HCT116 (cell line): ENCODE data around the gene CREBL2. TPM values are rescaled to one million over a fixed set of nuclear protein-coding genes. Genes with fewer than 3 reads are reported as not detected.
A peak's percentile ranks its signal among the peaks of the same experiment; 100 is the strongest.

ENCODE experiments used
- ATAC-seq: fragments of 200-7000 bp; cut with Tn5 transposase; 2 replicates; pipeline ENCODE4 v1.9.1; 2020; ENCODE audit warnings: mild to moderate bottlenecking, moderate library complexity
- BruUV-seq: library from RNA; stranded (reverse); fragments of 400-500 nt; replicated peaks from 2 replicates; lab custom pipeline; 2021; lab: Mats Ljungman, UMichigan
- CTCF ChIA-PET: fragments of 300-600 bp; sonication (Branson Sonifier 250); formaldehyde crosslinking; loops from one replicate; lab custom pipeline; 2021; ENCODE audit warnings: antibody characterized with exemption; lab: Charles Lee
- POLR2A ChIA-PET: fragments of 300-600, 350-600 bp; sonication (Branson Sonifier 250); formaldehyde crosslinking; loops from one replicate; lab custom pipeline; 2021; ENCODE audit warnings: antibody characterized with exemption; lab: Charles Lee
- RAD21 ChIA-PET, 2 experiments: fragments of 300-600 bp; sonication (Branson Sonifier 250); formaldehyde crosslinking; loops; one replicate each; lab custom pipeline; 2023; ENCODE audit warnings: low total read pairs in 2 of 2; ENCODE audit not compliant: uncharacterized antibody in 2 of 2, unreplicated experiment in 2 of 2, low non-redundant PET in 1 of 2; lab: Charles Lee
- DNase-seq: peaks from one replicate; pipeline ENCODE4 v3.0.0-alpha.2; 2010; ENCODE audit warnings: low read depth, low spot score
- H2AFZ ChIP-seq: fragments of 200-600 bp; shearing (Covaris generic), sonication (generic); 2 replicates; pipeline ENCODE4 v1.6.1; 2017; ENCODE audit warnings: low read depth, mixed run types, mixed read lengths, antibody characterized with exemption, low read length; ENCODE audit not compliant: poor library complexity, severe bottlenecking
- H3K27ac ChIP-seq: 2 replicates; pipeline ENCODE4 v1.5.1; 2012; ENCODE audit warnings: low read depth, low read length
- H3K27me3 ChIP-seq: fragments of 200-600 bp; sonication (generic); 2 replicates; pipeline ENCODE4 v1.6.1; 2016; ENCODE audit warnings: mixed run types, low read length, mixed read lengths; ENCODE audit not compliant: insufficient read depth
- H3K36me3 ChIP-seq, 2 experiments: fragments of 200-500 bp in 1 of 2; fragments of 200-600 bp in 1 of 2; sonication (Bioruptor generic) in 1 of 2; sonication (generic) in 1 of 2; 2 replicates each; pipeline versions ENCODE4 v1.5.1 to v1.6.1; 2014 to 2016; ENCODE audit warnings: low read length in 2 of 2, inconsistent platforms in 1 of 2, mixed read lengths in 1 of 2, mixed run types in 1 of 2; ENCODE audit not compliant: insufficient read depth in 2 of 2, control insufficient read depth in 1 of 2
- H3K4me1 ChIP-seq, 2 experiments: fragments of 200-600 bp in 1 of 2; sonication (generic) in 1 of 2; 2 replicates each; pipeline versions ENCODE4 v1.5.1 to v1.6.1; 2012 to 2017; ENCODE audit warnings: low read length in 2 of 2, inconsistent platforms in 1 of 2, mild to moderate bottlenecking in 1 of 2, mixed read lengths in 1 of 2, mixed run types in 1 of 2, moderate library complexity in 1 of 2; ENCODE audit not compliant: insufficient read depth in 2 of 2, control insufficient read depth in 1 of 2
- H3K4me2 ChIP-seq: fragments of 200-600 bp; sonication (generic); 2 replicates; pipeline ENCODE4 v1.6.1; 2017; ENCODE audit warnings: mixed run types, low read length, mixed read lengths
- H3K4me3 ChIP-seq, 2 experiments: fragments of 200-600 bp in 1 of 2; sonication (generic) in 1 of 2; replicated peaks in 1 of 2; 2 replicates each; pipeline ENCODE4 v1.5.1; 2011 to 2016; ENCODE audit warnings: low read length in 2 of 2, control low read depth in 1 of 2, low read depth in 1 of 2, mild to moderate bottlenecking in 1 of 2, mixed read lengths in 1 of 2, mixed run types in 1 of 2
- H3K79me2 ChIP-seq: fragments of 200-600 bp; sonication (generic); 2 replicates; pipeline ENCODE4 v1.6.1; 2017; ENCODE audit warnings: mild to moderate bottlenecking, mixed run types, low read length, moderate library complexity, mixed read lengths; ENCODE audit not compliant: insufficient read depth
- H3K9ac ChIP-seq: fragments of 200-600 bp; sonication (generic); 2 replicates; pipeline ENCODE4 v1.6.1; 2016; ENCODE audit warnings: low read length, mixed read lengths
- H3K9me2 ChIP-seq: fragments of 200-600 bp; sonication (generic), shearing (Covaris generic); 2 replicates; pipeline ENCODE4 v1.6.1; 2017; ENCODE audit warnings: mixed run types, mild to moderate bottlenecking, moderate library complexity; ENCODE audit not compliant: insufficient read depth
- H3K9me3 ChIP-seq, 2 experiments: fragments of 200-500 bp in 1 of 2; fragments of 200-600 bp in 1 of 2; sonication (Bioruptor generic) in 1 of 2; sonication (generic) in 1 of 2; 2 replicates each; pipeline ENCODE4 v1.6.1; 2014 to 2017; ENCODE audit warnings: low read length in 2 of 2, mixed read lengths in 2 of 2, inconsistent platforms in 1 of 2, low read depth in 1 of 2, mild to moderate bottlenecking in 1 of 2, mixed run types in 1 of 2, moderate library complexity in 1 of 2; ENCODE audit not compliant: control insufficient read depth in 1 of 2, insufficient read depth in 1 of 2
- H4K20me1 ChIP-seq: fragments of 200-600 bp; sonication (generic), shearing (Covaris generic); 2 replicates; pipeline ENCODE4 v1.6.1; 2017; ENCODE audit warnings: mixed run types, mild to moderate bottlenecking, moderate library complexity; ENCODE audit not compliant: insufficient read depth
- ATF3 ChIP-seq: IDR thresholded peaks from 2 replicates; pipeline ENCODE4 v1.6.1; 2012
- CTCF ChIP-seq, 3 experiments: fragments of 200-600 bp in 1 of 3; sonication (generic) in 1 of 3; IDR thresholded peaks in 2 of 3; conservative IDR thresholded peaks in 1 of 3; 2 replicates each; pipeline ENCODE4 v1.5.1; 2012 to 2017; ENCODE audit warnings: low read depth in 2 of 3, low read length in 2 of 3, antibody characterized with exemption in 1 of 3, borderline replicate concordance in 1 of 3, control low read depth in 1 of 3, mild to moderate bottlenecking in 1 of 3, mixed read lengths in 1 of 3, mixed run types in 1 of 3, moderate library complexity in 1 of 3; ENCODE audit not compliant: insufficient read depth in 1 of 3
- EGR1 ChIP-seq: IDR thresholded peaks from 2 replicates; pipeline ENCODE4 v1.6.1; 2012; ENCODE audit warnings: low read depth
- EZH2 ChIP-seq: fragments of 200-600 bp; sonication (generic); IDR thresholded peaks from 2 replicates; pipeline ENCODE4 v1.6.1; 2017; ENCODE audit warnings: antibody characterized with exemption, mixed run types
- EZH2phosphoT487 ChIP-seq: fragments of 200-600 bp; IDR thresholded peaks from 2 replicates; pipeline ENCODE4 v1.6.1; 2018; ENCODE audit warnings: antibody characterized with exemption, borderline replicate concordance
- FOSL1 ChIP-seq: IDR thresholded peaks from 2 replicates; pipeline ENCODE4 v1.6.1; 2012; ENCODE audit warnings: low read depth
- JUND ChIP-seq: IDR thresholded peaks from 2 replicates; pipeline ENCODE4 v1.6.1; 2012
- MAX ChIP-seq: IDR thresholded peaks from 2 replicates; pipeline ENCODE4 v1.6.1; 2012
- POLR2AphosphoS5 ChIP-seq: IDR thresholded peaks from 2 replicates; pipeline ENCODE4 v1.6.1; 2011; ENCODE audit warnings: mild to moderate bottlenecking, low read depth, low read length, moderate library complexity
- RAD21 ChIP-seq: IDR thresholded peaks from 2 replicates; pipeline ENCODE4 v1.6.1; 2012; ENCODE audit warnings: low read depth, mild to moderate bottlenecking
- REST ChIP-seq: IDR thresholded peaks from 2 replicates; pipeline ENCODE4 v1.6.1; 2012; ENCODE audit warnings: low read depth
- SIN3A ChIP-seq: IDR thresholded peaks from 2 replicates; pipeline ENCODE4 v1.6.1; 2012; ENCODE audit warnings: low read depth
- SP1 ChIP-seq: IDR thresholded peaks from 2 replicates; pipeline ENCODE4 v1.6.1; 2012; ENCODE audit warnings: low read depth
- intact Hi-C: fragments of 100-400 bp; cut with micrococcal nuclease; formaldehyde crosslinking; loops from 2 replicates; pipeline ENCODE4 v1.10.0; 2022
- total RNA-seq: library from RNA; stranded (reverse); gene quantifications from one replicate; pipeline ENCODE4 v1.2.1, GENCODE V29; 2021; ENCODE audit not compliant: unreplicated experiment

Gene CREBL2
- total RNA-seq, 1 experiment from 2014 or later = 11.3 TPM

GRCh38 chr12:12669020-12669419, 57.3 kb downstream of the CREBL2 start:
- RAD21 ChIA-PET = no interaction called here
- Histone ChIP-seq H3K27me3 (no peaks in the 10 kb centered on the region), H3K4me2 (no peak overlapping the region), H3K9me3 (no peaks in the 10 kb centered on the region)
- DNase-seq = no peak
- no peak for TF ChIP-seq SP1
- no peak for TF ChIP-seq SIN3A
- TF ChIP-seq ATF3 = no peak
- TF ChIP-seq RAD21 = no peak
- no peak for TF ChIP-seq EGR1
- no peak for TF ChIP-seq JUND
- TF ChIP-seq EZH2phosphoT487 = no peak
- no peak for TF ChIP-seq POLR2AphosphoS5
- TF ChIP-seq, all 23 proteins: peak for 0
- Histone ChIP-seq H3K9ac (no peak overlapping the region), H3K36me3 (no peaks in the 10 kb centered on the region), H2AFZ (no peak overlapping the region), H3K4me1 (peaks cover 2 to 18% of the 10 kb centered on the region in 2 experiments; a peak in 3 of 4 replicates), H3K9me2 (no peaks in the 10 kb centered on the region), H4K20me1 (no peaks in the 10 kb centered on the region), H3K79me2 (no peaks in the 10 kb centered on the region), H3K4me3 (no peak overlapping the region), H3K27ac (no peak overlapping the region)
- BruUV-seq = no TSS peak
- intact Hi-C loops = no loop called here
- CTCF ChIA-PET = no interaction called here
- ATAC-seq = no peak
- POLR2A ChIA-PET = no interaction called here

- Histone ChIP-seq H3K36me3 (no peaks in the 10 kb centered on the region), H3K9me3 (no peaks in the 10 kb centered on the region), H3K4me3 (no peak overlapping the region), H3K4me1 (peaks cover 2 to 18% of the 10 kb centered on the region in 2 experiments; a peak in 3 of 4 replicates), H3K9me2 (no peaks in the 10 kb centered on the region), H4K20me1 (no peaks in the 10 kb centered on the region), H3K27ac (no peak overlapping the region), H3K9ac (no peak overlapping the region), H3K27me3 (no peaks in the 10 kb centered on the region), H2AFZ (no peak overlapping the region), H3K79me2 (no peaks in the 10 kb centered on the region), H3K4me2 (peak overlapping the region; percentile 44)
- no peak for DNase-seq
- ATAC-seq = peak; percentile 40; the same call in 1 of the 2 replicates
- ChIA-PET CTCF (no interaction called here), POLR2A (no interaction called here), RAD21 (no interaction called here)
- no TSS peak for BruUV-seq
- intact Hi-C loops = no loop called here
- TF ChIP-seq RAD21 (no peak), MAX (no peak), EZH2phosphoT487 (no peak), CTCF (IDR thresholded peaks at IDR 0.05 in 2 of 3, conservative IDR thresholded peaks at IDR 0.05 in 1 of 3; ENCODE audit: borderline replicate concordance in 1 of 3, insufficient read depth in 1 of 3, low read depth in 2 of 3, low read length in 2 of 3) (no peak), EZH2 (no peak), ATF3 (no peak), FOSL1 (no peak; the same call in 1 of the 2 replicates), REST (no peak)
Observed at GRCh38 chr12:12671850-12672660, 60.4 kb downstream of the CREBL2 start.
